WTC11 (cell line): ENCODE measurements around the gene ERICH3.

Experiments
- NFYB ChIP-seq: sonication (generic); formaldehyde crosslinking; conservative IDR thresholded peaks from 2 replicates; pipeline ENCODE4 v1.8.0; 2022; ENCODE audit warnings: low read depth, missing genetic modification reagents
- TF ChIP-seq, protein P1 (sequence below): sonication (generic); formaldehyde crosslinking; IDR thresholded peaks from 2 replicates; pipeline ENCODE4 v1.8.1; 2023; ENCODE audit warnings: mild to moderate bottlenecking, missing genetic modification reagents, borderline replicate concordance
- TF ChIP-seq, protein P2 (sequence below): fragments of 200-600 bp; IDR thresholded peaks from 2 replicates; pipeline ENCODE4 v1.8.0; 2022; ENCODE audit warnings: antibody characterized with exemption
- TF ChIP-seq, protein P3 (sequence below): sonication (generic); formaldehyde crosslinking; conservative IDR thresholded peaks from 2 replicates; pipeline ENCODE4 v1.8.1; 2022; ENCODE audit warnings: mild to moderate bottlenecking, missing genetic modification reagents
- TF ChIP-seq, protein P4 (sequence below): sonication (generic); formaldehyde crosslinking; IDR thresholded peaks from 2 replicates; pipeline ENCODE4 v1.8.0; 2023; ENCODE audit warnings: missing genetic modification reagents
- TF ChIP-seq, protein P5 (sequence below): sonication (generic); formaldehyde crosslinking; IDR thresholded peaks from 2 replicates; pipeline ENCODE4 v1.8.1; 2022; ENCODE audit warnings: low read depth, missing genetic modification reagents, borderline replicate concordance
- TF ChIP-seq, protein P6 (sequence below): sonication (generic); formaldehyde crosslinking; IDR thresholded peaks from 2 replicates; pipeline ENCODE4 v1.8.1; 2023; ENCODE audit warnings: mild to moderate bottlenecking, missing genetic modification reagents

DNA sequence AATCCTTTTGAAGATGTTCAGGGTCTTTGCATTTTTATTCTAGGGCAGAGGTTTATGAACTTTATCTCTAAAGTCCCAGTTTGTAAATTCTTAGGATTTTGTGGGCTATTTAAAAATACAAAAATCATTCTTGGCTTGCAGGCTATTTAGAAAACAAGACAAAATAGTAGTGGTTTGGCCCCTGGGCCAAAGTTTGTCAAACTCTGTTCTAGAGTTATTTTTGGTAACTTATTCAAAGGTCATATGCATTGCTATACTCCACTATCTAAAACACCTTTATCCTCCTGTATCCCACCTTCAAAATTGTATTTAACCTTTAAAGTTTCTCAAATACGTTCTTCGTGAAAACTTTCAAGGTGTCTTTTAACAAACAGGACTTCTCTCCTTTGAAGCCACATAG lies 85.7 kb downstream of the ERICH3 start:
- TF ChIP-seq, protein P1, sequence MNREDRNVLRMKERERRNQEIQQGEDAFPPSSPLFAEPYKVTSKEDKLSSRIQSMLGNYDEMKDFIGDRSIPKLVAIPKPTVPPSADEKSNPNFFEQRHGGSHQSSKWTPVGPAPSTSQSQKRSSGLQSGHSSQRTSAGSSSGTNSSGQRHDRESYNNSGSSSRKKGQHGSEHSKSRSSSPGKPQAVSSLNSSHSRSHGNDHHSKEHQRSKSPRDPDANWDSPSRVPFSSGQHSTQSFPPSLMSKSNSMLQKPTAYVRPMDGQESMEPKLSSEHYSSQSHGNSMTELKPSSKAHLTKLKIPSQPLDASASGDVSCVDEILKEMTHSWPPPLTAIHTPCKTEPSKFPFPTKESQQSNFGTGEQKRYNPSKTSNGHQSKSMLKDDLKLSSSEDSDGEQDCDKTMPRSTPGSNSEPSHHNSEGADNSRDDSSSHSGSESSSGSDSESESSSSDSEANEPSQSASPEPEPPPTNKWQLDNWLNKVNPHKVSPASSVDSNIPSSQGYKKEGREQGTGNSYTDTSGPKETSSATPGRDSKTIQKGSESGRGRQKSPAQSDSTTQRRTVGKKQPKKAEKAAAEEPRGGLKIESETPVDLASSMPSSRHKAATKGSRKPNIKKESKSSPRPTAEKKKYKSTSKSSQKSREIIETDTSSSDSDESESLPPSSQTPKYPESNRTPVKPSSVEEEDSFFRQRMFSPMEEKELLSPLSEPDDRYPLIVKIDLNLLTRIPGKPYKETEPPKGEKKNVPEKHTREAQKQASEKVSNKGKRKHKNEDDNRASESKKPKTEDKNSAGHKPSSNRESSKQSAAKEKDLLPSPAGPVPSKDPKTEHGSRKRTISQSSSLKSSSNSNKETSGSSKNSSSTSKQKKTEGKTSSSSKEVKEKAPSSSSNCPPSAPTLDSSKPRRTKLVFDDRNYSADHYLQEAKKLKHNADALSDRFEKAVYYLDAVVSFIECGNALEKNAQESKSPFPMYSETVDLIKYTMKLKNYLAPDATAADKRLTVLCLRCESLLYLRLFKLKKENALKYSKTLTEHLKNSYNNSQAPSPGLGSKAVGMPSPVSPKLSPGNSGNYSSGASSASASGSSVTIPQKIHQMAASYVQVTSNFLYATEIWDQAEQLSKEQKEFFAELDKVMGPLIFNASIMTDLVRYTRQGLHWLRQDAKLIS (CRISPR knock-in tag) = no peak
- TF ChIP-seq, protein P2, sequence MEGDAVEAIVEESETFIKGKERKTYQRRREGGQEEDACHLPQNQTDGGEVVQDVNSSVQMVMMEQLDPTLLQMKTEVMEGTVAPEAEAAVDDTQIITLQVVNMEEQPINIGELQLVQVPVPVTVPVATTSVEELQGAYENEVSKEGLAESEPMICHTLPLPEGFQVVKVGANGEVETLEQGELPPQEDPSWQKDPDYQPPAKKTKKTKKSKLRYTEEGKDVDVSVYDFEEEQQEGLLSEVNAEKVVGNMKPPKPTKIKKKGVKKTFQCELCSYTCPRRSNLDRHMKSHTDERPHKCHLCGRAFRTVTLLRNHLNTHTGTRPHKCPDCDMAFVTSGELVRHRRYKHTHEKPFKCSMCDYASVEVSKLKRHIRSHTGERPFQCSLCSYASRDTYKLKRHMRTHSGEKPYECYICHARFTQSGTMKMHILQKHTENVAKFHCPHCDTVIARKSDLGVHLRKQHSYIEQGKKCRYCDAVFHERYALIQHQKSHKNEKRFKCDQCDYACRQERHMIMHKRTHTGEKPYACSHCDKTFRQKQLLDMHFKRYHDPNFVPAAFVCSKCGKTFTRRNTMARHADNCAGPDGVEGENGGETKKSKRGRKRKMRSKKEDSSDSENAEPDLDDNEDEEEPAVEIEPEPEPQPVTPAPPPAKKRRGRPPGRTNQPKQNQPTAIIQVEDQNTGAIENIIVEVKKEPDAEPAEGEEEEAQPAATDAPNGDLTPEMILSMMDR = no peak
- no peak for TF ChIP-seq NFYB (CRISPR knock-in tag)
- TF ChIP-seq, protein P3, sequence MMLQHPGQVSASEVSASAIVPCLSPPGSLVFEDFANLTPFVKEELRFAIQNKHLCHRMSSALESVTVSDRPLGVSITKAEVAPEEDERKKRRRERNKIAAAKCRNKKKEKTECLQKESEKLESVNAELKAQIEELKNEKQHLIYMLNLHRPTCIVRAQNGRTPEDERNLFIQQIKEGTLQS (CRISPR knock-in tag) = no peak
- TF ChIP-seq, protein P4, sequence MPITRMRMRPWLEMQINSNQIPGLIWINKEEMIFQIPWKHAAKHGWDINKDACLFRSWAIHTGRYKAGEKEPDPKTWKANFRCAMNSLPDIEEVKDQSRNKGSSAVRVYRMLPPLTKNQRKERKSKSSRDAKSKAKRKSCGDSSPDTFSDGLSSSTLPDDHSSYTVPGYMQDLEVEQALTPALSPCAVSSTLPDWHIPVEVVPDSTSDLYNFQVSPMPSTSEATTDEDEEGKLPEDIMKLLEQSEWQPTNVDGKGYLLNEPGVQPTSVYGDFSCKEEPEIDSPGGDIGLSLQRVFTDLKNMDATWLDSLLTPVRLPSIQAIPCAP = no peak
- TF ChIP-seq, protein P5, sequence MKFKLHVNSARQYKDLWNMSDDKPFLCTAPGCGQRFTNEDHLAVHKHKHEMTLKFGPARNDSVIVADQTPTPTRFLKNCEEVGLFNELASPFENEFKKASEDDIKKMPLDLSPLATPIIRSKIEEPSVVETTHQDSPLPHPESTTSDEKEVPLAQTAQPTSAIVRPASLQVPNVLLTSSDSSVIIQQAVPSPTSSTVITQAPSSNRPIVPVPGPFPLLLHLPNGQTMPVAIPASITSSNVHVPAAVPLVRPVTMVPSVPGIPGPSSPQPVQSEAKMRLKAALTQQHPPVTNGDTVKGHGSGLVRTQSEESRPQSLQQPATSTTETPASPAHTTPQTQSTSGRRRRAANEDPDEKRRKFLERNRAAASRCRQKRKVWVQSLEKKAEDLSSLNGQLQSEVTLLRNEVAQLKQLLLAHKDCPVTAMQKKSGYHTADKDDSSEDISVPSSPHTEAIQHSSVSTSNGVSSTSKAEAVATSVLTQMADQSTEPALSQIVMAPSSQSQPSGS (CRISPR knock-in tag) = no peak
- TF ChIP-seq, protein P6, sequence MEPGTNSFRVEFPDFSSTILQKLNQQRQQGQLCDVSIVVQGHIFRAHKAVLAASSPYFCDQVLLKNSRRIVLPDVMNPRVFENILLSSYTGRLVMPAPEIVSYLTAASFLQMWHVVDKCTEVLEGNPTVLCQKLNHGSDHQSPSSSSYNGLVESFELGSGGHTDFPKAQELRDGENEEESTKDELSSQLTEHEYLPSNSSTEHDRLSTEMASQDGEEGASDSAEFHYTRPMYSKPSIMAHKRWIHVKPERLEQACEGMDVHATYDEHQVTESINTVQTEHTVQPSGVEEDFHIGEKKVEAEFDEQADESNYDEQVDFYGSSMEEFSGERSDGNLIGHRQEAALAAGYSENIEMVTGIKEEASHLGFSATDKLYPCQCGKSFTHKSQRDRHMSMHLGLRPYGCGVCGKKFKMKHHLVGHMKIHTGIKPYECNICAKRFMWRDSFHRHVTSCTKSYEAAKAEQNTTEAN (CRISPR knock-in tag) = no peak
